ENCODE results near the gene C16orf74.

GRCh38 chr16:85794696-85795095 lies 43.8 kb upstream of the C16orf74 start:
- TF ChIP-seq BACH2 (CRISPR knock-in tag; IDR thresholded peaks at IDR 0.05; ENCODE audit: borderline replicate concordance) (no peak), ESRRG (CRISPR knock-in tag; IDR thresholded peaks at IDR 0.05) (no peak), ZFP3 (CRISPR knock-in tag; IDR thresholded peaks at IDR 0.05) (no peak), ZFP30 (CRISPR knock-in tag; IDR thresholded peaks at IDR 0.05) (no peak), ZNF8 (CRISPR knock-in tag; IDR thresholded peaks at IDR 0.05) (no peak), CSDC2 (CRISPR knock-in tag; IDR thresholded peaks at IDR 0.05) (no peak), TOX (CRISPR knock-in tag; IDR thresholded peaks at IDR 0.05; ENCODE audit: borderline replicate concordance) (no peak), ISL1 (CRISPR knock-in tag; IDR thresholded peaks at IDR 0.05) (no peak)
- TF ChIP-seq, protein P1, sequence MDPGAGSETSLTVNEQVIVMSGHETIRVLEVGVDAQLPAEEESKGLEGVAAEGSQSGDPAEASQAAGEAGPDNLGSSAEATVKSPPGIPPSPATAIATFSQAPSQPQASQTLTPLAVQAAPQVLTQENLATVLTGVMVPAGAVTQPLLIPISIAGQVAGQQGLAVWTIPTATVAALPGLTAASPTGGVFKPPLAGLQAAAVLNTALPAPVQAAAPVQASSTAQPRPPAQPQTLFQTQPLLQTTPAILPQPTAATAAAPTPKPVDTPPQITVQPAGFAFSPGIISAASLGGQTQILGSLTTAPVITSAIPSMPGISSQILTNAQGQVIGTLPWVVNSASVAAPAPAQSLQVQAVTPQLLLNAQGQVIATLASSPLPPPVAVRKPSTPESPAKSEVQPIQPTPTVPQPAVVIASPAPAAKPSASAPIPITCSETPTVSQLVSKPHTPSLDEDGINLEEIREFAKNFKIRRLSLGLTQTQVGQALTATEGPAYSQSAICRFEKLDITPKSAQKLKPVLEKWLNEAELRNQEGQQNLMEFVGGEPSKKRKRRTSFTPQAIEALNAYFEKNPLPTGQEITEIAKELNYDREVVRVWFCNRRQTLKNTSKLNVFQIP (CRISPR knock-in tag; IDR thresholded peaks at IDR 0.05; ENCODE audit: borderline replicate concordance, low read depth) = no peak
